Jurkat, Clone E6-1 (cell line): ENCODE results near the gene NEMP2. TPM values are rescaled to one million over a fixed set of nuclear protein-coding genes. Genes with fewer than 3 reads are reported as not detected.
A peak's percentile ranks its signal among the peaks of the same experiment; 100 is the strongest.

Experiments
- DNase-seq: peaks from one replicate; pipeline ENCODE4 v3.0.0-alpha.2; 2011; ENCODE audit warnings: low read depth, low spot score
- H3K4me3 ChIP-seq: 2 replicates; pipeline ENCODE4 v1.5.1; 2011; ENCODE audit warnings: mild to moderate bottlenecking, low read length, control low read depth, moderate library complexity
- polyA plus RNA-seq: library from polyadenylated mRNA; unstranded; fragments of >200 nt; gene quantifications from one replicate; pipeline ENCODE4 v1.2.1, GENCODE V29; 2012; ENCODE audit warnings: missing spikeins; ENCODE audit not compliant: insufficient read length, insufficient read depth

NEMP2 gene
- 20.5 TPM for polyA plus RNA-seq

- peak within 1 kb of the TSS; percentile 64 for H3K4me3 ChIP-seq
- peak; percentile 82 for DNase-seq
Observed at GRCh38 chr2:190534310-190535120, at the start of gene NEMP2. TSS of gene NEMP2 (minus strand) at chr2:190534722. CDS start at chr2:190534655, 67 bp downstream.

- H3K4me3 ChIP-seq = no peak overlapping the region
- no peak for DNase-seq
Observed at GRCh38 chr2:190583507-190584337, 49.2 kb upstream of the NEMP2 start.

GRCh38 chr2:190582736-190583506 lies 48.4 kb upstream of the NEMP2 start:
- DNase-seq = no peak

GRCh38 chr2:190582019-190582418 lies 47.5 kb upstream of the NEMP2 start:
- DNase-seq = no peak
- no peak overlapping the region for H3K4me3 ChIP-seq

More at GRCh38 chr2:190582736-190583506, 48.4 kb upstream of the NEMP2 start:
- H3K4me3 ChIP-seq = no peak overlapping the region

GRCh38 chr2:190579915-190580846 lies 45.7 kb upstream of the NEMP2 start:
- no peak overlapping the region for H3K4me3 ChIP-seq
- no peak for DNase-seq

- DNase-seq = no peak
- H3K4me3 ChIP-seq = no peak overlapping the region
Observed at GRCh38 chr2:190579058-190579410, 44.5 kb upstream of the NEMP2 start.

- no peak overlapping the region for H3K4me3 ChIP-seq
- DNase-seq = no peak
Observed at GRCh38 chr2:190578158-190579057, 43.9 kb upstream of the NEMP2 start.

GRCh38 chr2:190576573-190576972 lies 42.1 kb upstream of the NEMP2 start:
- DNase-seq = no peak

GRCh38 chr2:190575263-190575662 lies 40.7 kb upstream of the NEMP2 start:
- no peak overlapping the region for H3K4me3 ChIP-seq

More at GRCh38 chr2:190576573-190576972, 42.1 kb upstream of the NEMP2 start:
- no peak overlapping the region for H3K4me3 ChIP-seq

GRCh38 chr2:190574169-190574568 lies 39.6 kb upstream of the NEMP2 start:
- no peak overlapping the region for H3K4me3 ChIP-seq
- no peak for DNase-seq

More at GRCh38 chr2:190575263-190575662, 40.7 kb upstream of the NEMP2 start:
- DNase-seq = no peak

- no peak overlapping the region for H3K4me3 ChIP-seq
- no peak for DNase-seq
Observed at GRCh38 chr2:190572246-190572645, 37.7 kb upstream of the NEMP2 start.

GRCh38 chr2:190571686-190572085 lies 37.2 kb upstream of the NEMP2 start:
- no peak overlapping the region for H3K4me3 ChIP-seq
- DNase-seq = no peak

- no peak overlapping the region for H3K4me3 ChIP-seq
Observed at GRCh38 chr2:190570871-190571270, 36.3 kb upstream of the NEMP2 start.

GRCh38 chr2:190569994-190570755 lies 35.7 kb upstream of the NEMP2 start:
- no peak overlapping the region for H3K4me3 ChIP-seq
- no peak for DNase-seq

More at GRCh38 chr2:190570871-190571270, 36.3 kb upstream of the NEMP2 start:
- DNase-seq = no peak

- no peak for DNase-seq
- H3K4me3 ChIP-seq = no peak overlapping the region
Observed at GRCh38 chr2:190564838-190565237, 30.3 kb upstream of the NEMP2 start.

- no peak overlapping the region for H3K4me3 ChIP-seq
- DNase-seq = no peak
Observed at GRCh38 chr2:190563646-190564045, 29.1 kb upstream of the NEMP2 start.

- no peak for DNase-seq
- no peak overlapping the region for H3K4me3 ChIP-seq
Observed at GRCh38 chr2:190563109-190563508, 28.6 kb upstream of the NEMP2 start.
